Calu3 (cell line): Measurements from ENCODE around the gene CCNE1. TPM values are rescaled to one million over a fixed set of nuclear protein-coding genes. Genes with fewer than 3 reads are reported as not detected.

Experiments
- BruUV-seq: library from RNA; stranded (reverse); fragments of 400-500 nt; replicated peaks from 2 replicates; lab custom pipeline; 2021; lab: Mats Ljungman, UMichigan
- CTCF ChIA-PET: fragments of 300-600 bp; sonication (Branson Sonifier 250); formaldehyde crosslinking; loops from one replicate; lab custom pipeline; 2022; ENCODE audit warnings: antibody characterized with exemption; lab: Charles Lee
- DNase-seq: peaks from one replicate; pipeline ENCODE4 v3.0.0; 2022
- H3K27ac Mint-ChIP-seq: one replicate; pipeline ENCODE4 v1.8.0; 2022; ENCODE audit warnings: mixed read lengths; ENCODE audit not compliant: unreplicated experiment
- H3K27me3 Mint-ChIP-seq: one replicate; pipeline ENCODE4 v1.8.0; 2022; ENCODE audit warnings: mixed read lengths; ENCODE audit not compliant: unreplicated experiment
- H3K36me3 Mint-ChIP-seq: one replicate; pipeline ENCODE4 v1.8.0; 2022; ENCODE audit warnings: mild to moderate bottlenecking, moderate library complexity, mixed read lengths; ENCODE audit not compliant: insufficient read depth, unreplicated experiment
- H3K4me1 Mint-ChIP-seq: one replicate; pipeline ENCODE4 v1.8.0; 2022; ENCODE audit warnings: mild to moderate bottlenecking, low read depth, mixed read lengths; ENCODE audit not compliant: unreplicated experiment
- H3K4me3 Mint-ChIP-seq: one replicate; pipeline ENCODE4 v1.8.0; 2022; ENCODE audit warnings: mild to moderate bottlenecking, low read depth, moderate library complexity, mixed read lengths; ENCODE audit not compliant: unreplicated experiment
- H3K9me3 Mint-ChIP-seq: one replicate; pipeline ENCODE4 v1.8.0; 2022; ENCODE audit warnings: low read depth, mixed read lengths; ENCODE audit not compliant: unreplicated experiment
- CTCF ChIP-seq: fragments of 200-600 bp; IDR thresholded peaks from one replicate; pipeline ENCODE4 v1.8.0; 2022; ENCODE audit warnings: antibody characterized with exemption; ENCODE audit not compliant: unreplicated experiment
- intact Hi-C: fragments of 100-400 bp; cut with micrococcal nuclease; formaldehyde crosslinking; loops from one replicate; pipeline ENCODE4 v1.10.0; 2022; ENCODE audit not compliant: unreplicated experiment
- total RNA-seq: library from RNA; stranded (reverse); gene quantifications from 2 replicates; pipeline ENCODE4 v1.2.3, GENCODE V29; 2022

CCNE1 gene
- total RNA-seq, 1 experiment from 2014 or later, result 15.9 TPM

- CTCF ChIA-PET, result no interaction called here
- H3K36me3 Mint-ChIP-seq, result peaks cover 10% of the 10 kb centered on the region
- H3K4me3 Mint-ChIP-seq, result no peak overlapping the region
- no peaks in the 10 kb centered on the region for H3K9me3 Mint-ChIP-seq
- peaks cover 9% of the 10 kb centered on the region for H3K4me1 Mint-ChIP-seq
- H3K27ac Mint-ChIP-seq, result no peak overlapping the region
- BruUV-seq, result no TSS peak
- no peaks in the 10 kb centered on the region for H3K27me3 Mint-ChIP-seq
- no peak for TF ChIP-seq CTCF
- no peak for DNase-seq
- intact Hi-C loops, result no loop called here
Observed at GRCh38 chr19:29807870-29808405, 3.9 kb upstream of the CCNE1 start.

GRCh38 chr19:29809795-29810503 lies 1.8 kb upstream of the CCNE1 start:
- peak overlapping the region; percentile 72 for H3K4me3 Mint-ChIP-seq
- BruUV-seq, result no TSS peak
- H3K9me3 Mint-ChIP-seq, result no peaks in the 10 kb centered on the region
- intact Hi-C loops, result no loop called here
- H3K36me3 Mint-ChIP-seq, result peaks cover 12% of the 10 kb centered on the region
- no peak overlapping the region for H3K27ac Mint-ChIP-seq
- DNase-seq, result no peak
- peaks cover 11% of the 10 kb centered on the region for H3K4me1 Mint-ChIP-seq
- TF ChIP-seq CTCF, result no peak
- CTCF ChIA-PET, result no interaction called here
- H3K27me3 Mint-ChIP-seq, result no peaks in the 10 kb centered on the region

- no TSS peak for BruUV-seq
- peaks cover 12% of the 10 kb centered on the region for H3K36me3 Mint-ChIP-seq
- no peak for DNase-seq
- intact Hi-C loops, result no loop called here
- H3K4me3 Mint-ChIP-seq, result peak overlapping the region; percentile 72
- H3K9me3 Mint-ChIP-seq, result no peaks in the 10 kb centered on the region
- H3K27ac Mint-ChIP-seq, result no peak overlapping the region
- peaks cover 11% of the 10 kb centered on the region for H3K4me1 Mint-ChIP-seq
- H3K27me3 Mint-ChIP-seq, result no peaks in the 10 kb centered on the region
- CTCF ChIA-PET, result no interaction called here
- TF ChIP-seq CTCF, result no peak
Observed at GRCh38 chr19:29810504-29810871, 1.3 kb upstream of the CCNE1 start.

- Mint-ChIP-seq H3K36me3 (peaks cover 12% of the 10 kb centered on the region), H3K4me1 (peaks cover 11% of the 10 kb centered on the region), H3K4me3 (peak overlapping the region; percentile 72), H3K9me3 (no peaks in the 10 kb centered on the region), H3K27ac (peak overlapping the region; percentile 74), H3K27me3 (no peaks in the 10 kb centered on the region)
- CTCF ChIA-PET, result no interaction called here
- intact Hi-C loops, result no loop called here
- peak; percentile 25 for DNase-seq
- BruUV-seq, result no TSS peak
- TF ChIP-seq CTCF, result no peak
Observed at GRCh38 chr19:29812080-29812880, 489 bp downstream of the CCNE1 start.
